ENCODE results near the gene TENM4.
A peak's percentile ranks its signal among the peaks of the same experiment; 100 is the strongest.

The TENM4 gene

GRCh38 chr11:78791964-78792363 lies 648.9 kb downstream of the TENM4 start:
- DNase-seq, result no peak

GRCh38 chr11:78791254-78791653 lies 649.6 kb downstream of the TENM4 start:
- no peak for DNase-seq

GRCh38 chr11:78790784-78791183 lies 650.0 kb downstream of the TENM4 start:
- DNase-seq, result no peak

DNA sequence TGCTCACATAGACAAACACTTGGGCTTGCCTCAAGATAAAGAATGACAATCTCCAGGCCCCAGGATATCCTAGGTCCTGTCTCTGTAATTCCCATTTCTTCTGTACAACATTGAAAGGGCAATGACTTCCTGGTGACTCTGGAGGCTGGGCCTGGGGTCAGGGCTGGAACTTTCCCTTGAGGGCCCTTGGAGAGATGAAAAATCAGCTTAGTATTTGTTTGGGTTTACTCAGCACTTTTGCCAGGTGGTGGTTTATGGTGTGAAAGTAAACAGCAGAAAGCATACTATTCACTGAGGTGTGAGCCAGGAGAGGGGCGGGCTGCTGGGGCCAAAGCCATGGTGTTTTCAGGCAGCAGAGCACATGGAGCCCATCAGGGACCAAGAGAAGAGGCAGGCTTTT lies 651.5 kb downstream of the TENM4 start:
- peak; percentile 23 for DNase-seq

- DNase-seq, result no peak
Observed at GRCh38 chr11:78788533-78788932, 652.3 kb downstream of the TENM4 start.

DNA sequence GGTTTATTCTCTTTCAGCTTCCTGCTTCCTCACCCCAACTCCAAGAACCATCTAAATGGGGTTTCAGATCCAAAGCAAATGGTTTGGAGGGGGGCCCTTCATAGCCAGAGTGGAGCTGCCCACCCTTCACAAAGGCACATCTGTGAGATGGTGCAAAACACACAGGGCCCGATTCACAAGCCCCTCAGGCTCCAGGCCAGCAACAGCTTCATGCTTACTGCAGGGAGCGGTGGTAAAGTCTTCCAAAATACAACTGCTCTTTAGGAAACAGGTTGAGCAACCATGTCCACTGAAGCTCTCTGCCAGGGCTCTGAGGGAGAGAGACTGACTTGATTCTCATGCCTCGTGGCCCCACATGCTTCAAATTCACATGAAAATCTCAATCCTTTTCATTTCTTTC lies 653.1 kb downstream of the TENM4 start:
- no peak for DNase-seq

GRCh38 chr11:78786746-78787145 lies 654.1 kb downstream of the TENM4 start:
- DNase-seq, result no peak

- no peak for DNase-seq
Observed at GRCh38 chr11:78786086-78786485, 654.7 kb downstream of the TENM4 start.

GRCh38 chr11:78784321-78785061 lies 656.3 kb downstream of the TENM4 start:
- no peak for DNase-seq

DNA sequence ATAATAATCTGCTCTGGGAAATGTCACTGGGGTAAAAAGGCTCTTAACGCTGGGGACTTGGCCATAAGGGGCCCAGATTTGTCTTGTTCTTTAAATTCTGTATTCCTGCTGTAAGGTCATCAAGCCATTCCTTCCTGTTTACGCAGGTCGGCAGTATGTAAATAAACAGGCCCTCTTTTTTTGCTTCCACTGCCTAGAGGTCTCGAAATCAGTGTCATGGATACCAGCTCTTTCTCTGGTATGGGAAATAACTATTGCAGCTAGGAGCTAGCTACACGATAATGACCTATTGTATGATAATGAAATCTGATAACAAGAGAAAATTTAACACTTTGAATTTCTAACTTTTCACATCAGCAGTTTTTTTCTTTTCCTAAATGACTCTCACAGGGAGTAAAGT lies 657.0 kb downstream of the TENM4 start:
- DNase-seq, result no peak

DNA sequence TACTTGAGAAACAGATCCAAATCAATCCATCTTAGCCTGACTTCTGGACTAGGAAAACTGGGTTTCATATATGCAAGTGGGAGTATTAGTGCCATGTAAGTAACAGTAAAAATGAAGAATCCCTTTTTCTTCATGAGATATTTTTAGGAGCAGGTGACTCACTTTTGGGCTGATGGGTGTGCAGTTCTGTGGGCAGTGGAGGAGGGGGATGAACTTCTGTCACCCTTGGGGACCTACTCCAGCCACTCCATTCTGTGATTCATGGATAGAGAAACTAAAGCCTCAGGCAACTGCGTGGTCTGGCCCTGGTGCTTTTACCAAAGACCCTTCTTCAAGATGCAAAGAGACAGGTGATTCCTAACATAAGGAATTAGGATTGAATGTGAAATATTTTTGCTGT lies 657.5 kb downstream of the TENM4 start:
- DNase-seq, result no peak

GRCh38 chr11:78782725-78783124 lies 658.1 kb downstream of the TENM4 start:
- DNase-seq, result no peak

DNA sequence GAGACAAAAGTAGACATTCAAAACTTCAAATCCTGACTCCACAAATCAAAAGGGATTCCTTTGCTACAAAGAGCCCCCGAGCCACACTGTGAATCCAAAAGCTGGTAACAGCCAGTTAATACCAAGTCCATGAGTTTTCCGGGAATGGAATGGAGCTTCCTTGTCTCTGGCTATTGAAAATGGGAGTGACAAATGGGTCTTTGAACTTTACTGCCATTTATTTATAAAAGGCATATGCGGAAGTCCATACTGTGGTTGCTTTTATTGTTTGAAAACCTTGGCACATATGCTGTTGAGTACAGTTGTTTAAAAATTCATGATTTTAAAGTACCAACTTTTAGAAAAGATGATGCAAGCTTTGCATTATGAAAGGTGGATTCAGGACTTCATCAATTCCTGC lies 659.9 kb downstream of the TENM4 start:
- no peak for DNase-seq

GRCh38 chr11:78773492-78773891 lies 667.3 kb downstream of the TENM4 start:
- no peak for DNase-seq

GRCh38 chr11:78773077-78773476 lies 667.8 kb downstream of the TENM4 start:
- DNase-seq, result no peak

DNA sequence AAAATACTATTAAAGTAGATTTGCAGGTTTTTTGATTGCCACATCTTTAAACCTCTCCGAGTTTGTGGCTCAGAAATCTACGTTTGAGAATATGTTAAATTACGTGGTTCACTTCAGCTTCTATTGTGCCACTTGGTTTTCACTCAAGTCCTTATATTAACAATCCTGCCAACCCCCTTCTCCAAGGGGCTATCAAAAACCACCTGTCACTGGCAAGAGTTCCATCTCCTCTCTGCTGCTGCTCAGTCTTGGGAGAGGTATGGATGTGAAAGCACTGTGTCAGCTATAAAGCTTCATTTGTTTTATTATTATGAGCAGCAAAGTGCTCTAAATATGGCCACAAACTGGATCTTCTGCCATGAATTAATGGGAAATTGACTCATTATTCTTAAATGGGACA lies 668.6 kb downstream of the TENM4 start:
- no peak for DNase-seq

DNA sequence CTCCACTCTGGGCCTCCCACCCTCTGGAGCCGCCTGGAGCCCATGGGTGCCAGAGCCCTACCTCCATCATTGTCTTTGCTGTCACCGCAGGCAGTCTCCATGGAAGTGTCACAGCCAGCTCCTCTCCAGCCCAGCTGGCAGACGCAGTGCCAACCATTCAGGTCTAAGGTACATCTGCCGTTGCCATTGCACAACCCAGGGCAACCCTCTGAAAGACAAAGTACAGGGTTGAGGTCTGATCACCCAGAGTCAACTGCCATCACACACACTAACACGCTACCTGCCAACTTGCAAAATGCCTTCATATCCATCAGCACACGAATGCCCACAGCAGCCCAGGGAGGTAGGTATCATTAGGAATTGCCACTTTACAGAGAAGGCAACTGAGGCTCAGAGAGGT lies 669.9 kb downstream of the TENM4 start:
- DNase-seq, result no peak

DNA sequence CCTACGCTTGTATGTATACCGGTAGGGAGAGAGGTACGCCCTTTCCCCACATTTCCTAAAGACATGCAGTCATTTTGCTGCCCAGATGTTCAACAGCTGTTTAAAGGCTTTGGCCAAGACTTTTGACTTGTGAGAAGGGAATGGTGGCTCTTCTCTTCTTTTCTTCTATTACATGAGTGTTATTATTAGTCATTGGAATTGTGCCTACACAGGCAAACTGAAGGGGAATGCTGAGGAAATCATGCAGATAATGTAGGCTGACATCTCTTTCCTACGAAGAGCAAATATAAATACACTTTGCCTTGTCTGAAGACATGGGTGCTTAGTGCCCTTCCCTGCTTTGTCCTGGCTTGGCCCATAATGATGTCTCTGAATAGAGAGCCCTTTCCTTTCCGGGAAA lies 671.9 kb downstream of the TENM4 start:
- DNase-seq, result no peak

- no peak for DNase-seq
Observed at GRCh38 chr11:78768345-78768744, 672.5 kb downstream of the TENM4 start.

GRCh38 chr11:78767027-78767932 lies 673.5 kb downstream of the TENM4 start:
- no peak for DNase-seq

DNA sequence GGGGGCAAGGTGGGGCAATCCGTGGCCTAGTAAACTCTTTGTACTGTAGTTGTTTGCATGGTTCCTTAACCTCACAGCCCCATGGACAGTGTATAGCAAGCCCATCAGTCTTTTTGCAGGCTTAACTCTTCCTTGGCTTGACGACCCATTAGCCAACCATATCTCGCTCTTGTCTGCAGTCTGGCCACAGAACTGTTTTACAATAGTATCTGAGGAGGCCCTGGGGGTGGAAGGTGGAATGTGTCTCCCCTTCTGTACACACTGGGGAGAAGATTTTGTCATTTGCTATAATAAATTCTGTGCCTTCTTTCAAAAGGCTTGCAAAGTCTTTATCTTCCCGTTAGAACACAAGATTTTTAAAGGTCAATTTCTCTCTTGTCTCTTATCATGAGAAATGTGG lies 675.9 kb downstream of the TENM4 start:
- DNase-seq, result no peak

DNA sequence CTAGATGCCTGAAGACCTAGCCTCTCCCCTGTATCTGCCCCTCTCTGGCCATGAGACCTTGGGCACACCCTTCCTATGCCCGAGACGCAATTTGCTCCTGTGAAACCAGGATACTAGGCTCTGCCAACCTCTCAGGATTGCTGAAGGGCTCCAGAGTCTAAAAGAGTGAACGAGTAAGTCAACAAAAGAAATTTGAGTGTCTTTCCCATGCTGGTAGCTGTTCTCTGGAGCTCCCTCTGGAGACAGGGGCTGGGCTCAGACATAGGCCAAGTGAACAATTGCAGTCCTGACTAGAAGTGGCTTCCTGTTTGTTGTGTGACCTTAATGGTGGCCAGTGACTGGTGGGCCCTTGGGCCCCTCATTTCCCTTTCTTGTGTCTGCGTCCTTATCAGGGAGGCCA lies 677.2 kb downstream of the TENM4 start:
- no peak for DNase-seq

DNA sequence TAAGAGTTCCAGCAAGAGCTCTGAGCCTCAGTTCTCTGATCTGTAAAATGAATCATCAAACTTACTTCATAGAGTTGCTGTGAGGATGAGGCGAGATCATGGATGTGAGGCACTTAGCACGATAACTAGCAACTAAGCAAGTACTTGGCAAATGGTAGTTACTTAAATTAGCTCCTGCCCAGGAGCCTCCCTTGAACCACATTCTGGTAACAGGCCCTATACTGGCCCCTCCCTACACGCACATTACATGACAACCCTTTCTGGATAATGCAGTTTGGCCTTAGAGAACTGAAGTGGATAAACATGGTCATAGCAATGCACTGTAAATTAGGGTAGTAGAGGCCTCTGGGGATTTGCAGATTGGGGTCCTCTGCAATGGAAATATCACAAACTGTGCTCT lies 678.7 kb downstream of the TENM4 start:
- DNase-seq, result no peak

DNA sequence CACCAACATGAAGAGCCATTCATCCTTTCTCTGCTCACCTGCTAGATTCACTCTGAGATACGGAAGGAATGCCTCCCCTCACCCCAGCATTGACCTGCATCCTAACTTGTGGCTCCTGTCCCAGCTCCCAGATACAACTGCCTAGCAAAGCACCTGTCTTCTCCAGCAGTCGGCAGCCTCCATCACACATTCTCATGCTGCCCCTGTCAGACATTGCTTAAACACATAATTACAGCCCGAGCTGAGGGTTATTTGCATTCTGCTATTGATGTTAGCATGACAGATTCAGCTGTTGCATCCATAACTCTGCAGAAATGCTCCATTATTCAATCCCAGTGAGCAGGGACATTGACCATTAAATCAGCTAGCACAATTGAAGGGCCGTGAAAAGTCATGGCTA lies 681.8 kb downstream of the TENM4 start:
- DNase-seq, result peak; percentile 88

All from DMS153 (cell line).